Forelimb muscle (tissue), 1 donor: ENCODE measurements around the gene SAMSN1. TPM values are rescaled to one million over a fixed set of nuclear protein-coding genes. Genes with fewer than 3 reads are reported as not detected.

ENCODE experiments used
- DNase-seq: peaks from one replicate; pipeline ENCODE4 v3.0.0-alpha.2; 2013; ENCODE audit warnings: low read depth
- polyA plus RNA-seq: library from polyadenylated mRNA; unstranded; fragments of 120-200 nt; gene quantifications from one replicate; pipeline ENCODE4 v1.2.1, GENCODE V29; 2013; ENCODE audit not compliant: insufficient read length

The SAMSN1 gene
- polyA plus RNA-seq, 1 donor, result 1.4 TPM

- no peak for DNase-seq
Observed at GRCh38 chr21:14484188-14485009, 61.7 kb downstream of the SAMSN1 start.

GRCh38 chr21:14483296-14483695, 62.8 kb downstream of the SAMSN1 start:
- DNase-seq, result no peak

GRCh38 chr21:14482165-14482564, 64.0 kb downstream of the SAMSN1 start:
- DNase-seq, result no peak

GRCh38 chr21:14480411-14481031, 65.6 kb downstream of the SAMSN1 start:
- DNase-seq, result no peak

- DNase-seq, result no peak
Observed at GRCh38 chr21:14479241-14479786, 66.8 kb downstream of the SAMSN1 start.

- no peak for DNase-seq
Observed at GRCh38 chr21:14477841-14478240, 68.3 kb downstream of the SAMSN1 start.

- no peak for DNase-seq
Observed at GRCh38 chr21:14477133-14477532, 69.0 kb downstream of the SAMSN1 start.

- DNase-seq, result no peak
Observed at GRCh38 chr21:14474995-14475394, 71.1 kb downstream of the SAMSN1 start.

- DNase-seq, result no peak
Observed at GRCh38 chr21:14469641-14470040, 76.5 kb downstream of the SAMSN1 start.

- DNase-seq, result no peak
Observed at GRCh38 chr21:14466715-14467114, 79.4 kb downstream of the SAMSN1 start.

GRCh38 chr21:14457762-14458161, 88.4 kb downstream of the SAMSN1 start:
- no peak for DNase-seq

- no peak for DNase-seq
Observed at GRCh38 chr21:14456911-14457310, 89.2 kb downstream of the SAMSN1 start.

- no peak for DNase-seq
Observed at GRCh38 chr21:14454016-14455009, 91.8 kb downstream of the SAMSN1 start.

GRCh38 chr21:14453339-14454015, 92.6 kb downstream of the SAMSN1 start:
- DNase-seq, result no peak

GRCh38 chr21:14452727-14453241, 93.3 kb downstream of the SAMSN1 start:
- DNase-seq, result no peak

- no peak for DNase-seq
Observed at GRCh38 chr21:14452031-14452726, 93.9 kb downstream of the SAMSN1 start.

- DNase-seq, result no peak
Observed at GRCh38 chr21:14451546-14451945, 94.6 kb downstream of the SAMSN1 start.

- no peak for DNase-seq
Observed at GRCh38 chr21:14448784-14449183, 97.3 kb downstream of the SAMSN1 start.

GRCh38 chr21:14438211-14438610, 107.9 kb downstream of the SAMSN1 start:
- no peak for DNase-seq

- no peak for DNase-seq
Observed at GRCh38 chr21:14435423-14435822, 110.7 kb downstream of the SAMSN1 start.
